Suprapubic skin (tissue), 4 donors: ENCODE results near the gene ZNF200.

Experiments
- EP300 ChIP-seq: sonication (generic); formaldehyde crosslinking; IDR thresholded peaks from one replicate; pipeline ENCODE4 v1.6.1; 2017; ENCODE audit warnings: antibody characterized with exemption
- POLR2AphosphoS5 ChIP-seq, 3 donors: sonication (generic); formaldehyde crosslinking; IDR thresholded peaks; one replicate each; pipeline ENCODE4 v1.6.1; 2017; ENCODE audit warnings: antibody characterized with exemption in 3 of 3
- TF ChIP-seq, protein P1 (sequence below), 2 donors: fragments of 200-600 bp in 1 of 2; fragments of 450-650 bp in 1 of 2; sonication (generic) in 1 of 2; IDR thresholded peaks; one replicate each; pipeline ENCODE4 v1.5.1; 2016 to 2019; ENCODE audit warnings: antibody characterized with exemption in 2 of 2, mild to moderate bottlenecking in 1 of 2, moderate library complexity in 1 of 2

DNA sequence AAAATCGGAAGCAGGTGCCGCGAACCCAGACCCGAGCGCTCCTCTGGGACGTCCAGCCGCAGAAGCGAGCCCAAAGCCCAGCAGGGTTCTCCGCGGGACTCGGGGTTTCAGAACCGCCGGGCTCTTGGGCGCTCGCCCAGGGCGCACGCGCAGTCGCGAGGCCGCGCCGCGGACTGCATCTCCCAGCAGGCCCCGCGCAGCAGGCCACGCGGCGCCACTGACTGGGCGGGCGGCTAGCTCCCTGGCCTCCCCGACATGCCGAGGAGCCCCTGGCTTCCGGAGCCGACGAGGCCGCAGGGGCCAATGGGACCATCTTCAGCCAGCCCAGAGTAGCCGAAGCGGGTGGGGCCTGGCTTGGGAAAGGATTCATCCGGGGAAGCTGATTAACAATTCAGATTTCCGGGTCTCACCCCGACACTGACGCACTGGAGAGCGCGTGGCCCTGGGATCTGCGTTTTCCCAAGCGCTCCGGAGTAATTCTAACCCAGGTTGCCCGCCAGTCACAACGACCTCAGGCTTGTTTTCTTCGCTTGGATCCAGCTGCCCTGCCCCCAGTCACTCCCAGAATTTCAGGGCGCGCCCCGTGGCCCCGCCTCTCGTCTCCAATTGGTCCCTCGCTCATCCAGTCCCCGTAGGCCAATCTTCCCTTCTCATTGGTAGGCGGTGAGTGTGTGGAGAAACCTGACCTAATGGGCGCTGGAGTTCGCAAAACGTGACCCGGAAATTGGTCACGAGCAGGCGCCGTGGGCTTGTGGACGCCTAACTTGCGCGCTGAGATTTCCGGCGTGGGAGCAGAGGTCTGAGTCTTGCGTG is 48.0 kb upstream of the ZNF200 start, which contains the start of gene ZNF263:
- TF ChIP-seq, protein P1, sequence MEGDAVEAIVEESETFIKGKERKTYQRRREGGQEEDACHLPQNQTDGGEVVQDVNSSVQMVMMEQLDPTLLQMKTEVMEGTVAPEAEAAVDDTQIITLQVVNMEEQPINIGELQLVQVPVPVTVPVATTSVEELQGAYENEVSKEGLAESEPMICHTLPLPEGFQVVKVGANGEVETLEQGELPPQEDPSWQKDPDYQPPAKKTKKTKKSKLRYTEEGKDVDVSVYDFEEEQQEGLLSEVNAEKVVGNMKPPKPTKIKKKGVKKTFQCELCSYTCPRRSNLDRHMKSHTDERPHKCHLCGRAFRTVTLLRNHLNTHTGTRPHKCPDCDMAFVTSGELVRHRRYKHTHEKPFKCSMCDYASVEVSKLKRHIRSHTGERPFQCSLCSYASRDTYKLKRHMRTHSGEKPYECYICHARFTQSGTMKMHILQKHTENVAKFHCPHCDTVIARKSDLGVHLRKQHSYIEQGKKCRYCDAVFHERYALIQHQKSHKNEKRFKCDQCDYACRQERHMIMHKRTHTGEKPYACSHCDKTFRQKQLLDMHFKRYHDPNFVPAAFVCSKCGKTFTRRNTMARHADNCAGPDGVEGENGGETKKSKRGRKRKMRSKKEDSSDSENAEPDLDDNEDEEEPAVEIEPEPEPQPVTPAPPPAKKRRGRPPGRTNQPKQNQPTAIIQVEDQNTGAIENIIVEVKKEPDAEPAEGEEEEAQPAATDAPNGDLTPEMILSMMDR (IDR thresholded peaks at IDR 0.05), result no peak
- no peak for TF ChIP-seq EP300
- peak in 2 of 3 donors; percentile 88 to 94 for TF ChIP-seq POLR2AphosphoS5 (IDR thresholded peaks at IDR 0.05)
